ENCODE measurements around the gene MSLN.

GRCh38 chr16:711084-711483 lies 49.5 kb upstream of the MSLN start:
- TF ChIP-seq YY1 (IDR thresholded peaks at IDR 0.05; ENCODE audit: insufficient read depth, insufficient read length): no peak
- no peak for TF ChIP-seq SUZ12 (IDR thresholded peaks at IDR 0.05; ENCODE audit: extremely low read depth, insufficient read depth, insufficient read length)

Data from NT2/D1 (cell line).